ENCODE data around the gene IQSEC1.
"Not testable (repeated sequence)": the region's sequence is repeated elsewhere in the genome, so short reads cannot be mapped to it uniquely, and the experiment has no call there.

IQSEC1 gene

GRCh38 chr3:12853847-12854246 lies 219.4 kb downstream of the IQSEC1 start:
- not testable (repeated sequence) for DNase-seq

- no peak for DNase-seq
Observed at GRCh38 chr3:12852201-12852600, 221.0 kb downstream of the IQSEC1 start.
